Activated T-helper 1 cell treated with anti-CD3 and anti-CD28 coated beads, Interleukin-2, amount 50 U/mL, for 16 hours (primary cell): ENCODE results near the gene TMEM222.

Experiments used
- DNase-seq, 2 donors: peaks; one replicate each; pipeline ENCODE4 v3.0.0-alpha.2; 2020; ENCODE audit warnings: low read depth in 1 of 2, low spot score in 1 of 2

TMEM222 gene

DNA sequence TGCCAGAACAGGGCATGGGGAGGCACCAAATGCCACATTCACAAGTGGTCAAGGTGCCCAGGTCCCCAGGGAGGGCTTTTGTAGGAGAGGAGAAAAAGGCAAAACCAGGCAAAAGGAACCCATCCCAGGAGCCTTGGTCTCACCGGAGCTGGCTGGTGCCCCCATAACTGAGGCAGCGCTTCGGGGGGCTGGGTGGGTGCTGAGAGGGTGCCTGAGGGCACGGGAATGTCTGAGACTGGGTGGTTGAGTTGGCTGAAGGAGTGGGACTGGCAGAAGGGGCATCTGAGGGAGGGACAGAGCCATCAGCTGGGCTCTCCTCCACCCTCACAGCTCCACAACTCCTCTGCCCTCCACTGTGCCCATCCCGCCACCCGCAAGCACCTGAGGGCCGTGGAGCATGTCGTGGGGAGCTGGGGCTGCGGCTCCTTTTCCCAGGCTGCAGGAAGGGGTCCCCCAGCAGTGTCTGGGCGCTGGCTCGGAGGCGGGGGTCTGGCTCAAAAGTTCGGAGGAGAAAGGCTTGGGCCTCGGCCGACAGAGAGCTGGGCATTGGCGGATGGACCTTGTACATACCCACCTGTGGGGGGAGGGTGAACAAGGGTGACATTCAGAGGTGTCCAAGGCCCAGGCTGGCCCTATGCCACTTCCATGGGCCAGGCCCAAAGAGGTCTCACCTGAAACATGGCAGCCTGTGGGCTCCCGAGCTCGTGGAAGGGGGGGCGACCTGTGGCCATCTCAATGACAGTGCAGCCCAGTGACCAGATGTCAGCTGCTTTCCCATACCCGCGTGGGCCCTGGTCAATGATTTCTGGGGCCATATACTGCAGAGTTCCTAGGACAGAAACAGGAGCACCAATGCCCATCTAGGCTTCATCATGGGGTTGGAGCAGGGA lies 36.3 kb downstream of the TMEM222 start:
- no peak for DNase-seq

DNA sequence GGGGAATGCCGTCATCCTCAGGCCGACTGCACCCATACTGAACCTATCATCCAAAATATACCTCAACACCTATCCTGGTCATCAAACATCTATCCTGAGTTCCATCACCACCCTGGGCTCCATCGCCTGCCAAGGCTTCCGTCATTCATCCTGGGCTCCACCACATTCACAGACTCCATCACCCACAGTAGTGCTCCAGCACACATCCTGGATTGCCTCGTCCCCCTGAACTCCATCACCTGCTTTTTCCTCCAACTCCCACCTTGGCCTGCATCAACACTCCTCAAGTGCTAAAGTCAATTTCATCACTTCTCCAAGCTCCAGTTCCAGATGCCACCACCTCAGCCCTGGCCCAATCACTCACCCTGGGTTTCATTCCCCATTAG lies 37.0 kb downstream of the TMEM222 start:
- no peak for DNase-seq

- no peak for DNase-seq
These were observed 37.8 kb downstream of the TMEM222 start for GRCh38 chr1:27359822-27360158.

DNA sequence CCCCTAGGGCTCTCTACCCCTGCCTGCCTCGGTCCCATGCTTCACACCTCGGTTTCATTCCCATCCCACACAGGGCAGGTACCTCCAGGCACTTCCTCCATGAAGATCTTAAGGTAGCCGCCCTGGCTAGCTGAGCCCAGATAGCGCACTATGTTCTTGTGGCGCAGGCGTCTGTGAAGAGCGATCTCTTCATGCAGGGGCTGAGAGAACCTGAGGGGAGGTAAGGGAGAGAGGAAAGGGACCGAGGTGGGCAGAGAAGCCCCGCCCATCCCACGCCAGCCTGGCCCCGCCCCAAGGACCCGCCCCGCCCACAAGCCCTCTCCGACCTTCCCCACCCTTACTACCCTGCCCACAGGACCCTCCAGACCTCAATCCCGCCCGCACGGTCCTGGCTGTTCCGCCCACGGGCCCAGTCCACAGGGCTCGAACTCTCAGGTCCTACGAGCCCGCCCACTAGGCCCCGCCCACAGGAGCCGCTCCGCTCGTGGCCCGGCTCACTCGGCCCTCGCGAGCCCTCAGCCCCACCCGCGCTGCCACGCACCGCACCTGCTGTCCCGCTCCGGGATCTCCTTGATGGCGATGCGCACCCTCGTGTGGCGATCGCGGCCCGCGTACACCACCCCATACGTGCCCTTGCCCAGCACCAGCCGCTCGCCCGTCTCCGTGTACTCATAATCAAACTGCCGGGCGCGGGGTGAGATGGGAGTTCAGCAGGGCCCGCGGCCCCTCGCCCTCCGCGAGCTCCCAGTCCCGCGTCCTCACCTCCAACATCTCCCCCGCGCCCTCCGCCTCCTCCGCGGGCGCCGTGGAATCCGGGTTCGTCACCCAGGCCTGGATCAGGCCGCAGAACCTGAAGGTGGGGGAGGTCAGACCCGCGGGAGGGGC lies 38.4 kb downstream of the TMEM222 start:
- peak; percentile 13 to 26 for DNase-seq

GRCh38 chr1:27361044-27361402 lies 39.1 kb downstream of the TMEM222 start:
- DNase-seq: no peak

DNA sequence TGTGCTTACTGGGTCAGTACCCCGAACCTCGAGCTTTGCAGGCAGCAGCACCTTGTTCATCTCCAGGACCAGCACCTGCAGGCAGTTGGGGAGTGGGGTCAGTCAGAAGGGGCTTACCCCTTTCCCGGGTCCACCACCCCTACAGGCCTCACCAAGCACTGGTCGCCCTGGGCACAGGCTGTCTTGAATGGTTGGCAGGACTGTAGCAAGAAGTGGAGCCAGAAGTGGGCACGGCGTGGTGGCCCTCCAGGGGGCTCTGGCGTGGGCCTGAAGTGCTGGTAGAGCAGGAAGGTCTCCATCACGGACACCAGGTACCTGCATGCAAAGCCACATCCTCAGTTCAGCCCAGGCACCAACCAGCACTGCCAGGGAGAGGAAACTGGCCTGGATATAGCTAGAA lies 39.6 kb downstream of the TMEM222 start:
- no peak for DNase-seq

- DNase-seq: no peak
These were observed 42.1 kb downstream of the TMEM222 start for GRCh38 chr1:27363766-27364695.

- DNase-seq: no peak
These were observed 42.9 kb downstream of the TMEM222 start for GRCh38 chr1:27364696-27365371.

- peak; percentile 62 to 71 for DNase-seq
These were observed 43.6 kb downstream of the TMEM222 start for GRCh38 chr1:27365372-27366112.

DNA sequence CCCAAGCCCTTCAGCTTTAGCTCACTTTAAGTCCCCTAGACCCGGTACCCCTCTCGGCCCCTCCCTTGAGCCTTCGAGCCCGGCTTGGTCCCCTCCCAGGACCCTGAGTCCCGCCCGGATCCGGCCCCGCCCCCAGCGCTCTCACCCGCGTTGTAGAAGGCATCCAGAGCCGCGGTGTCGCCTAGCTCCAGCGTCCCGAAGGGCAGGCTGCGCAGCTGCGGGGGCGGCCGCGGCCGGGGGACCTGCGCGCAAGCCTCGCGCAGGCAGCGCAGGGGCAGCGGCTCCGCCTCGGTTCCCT lies 44.1 kb downstream of the TMEM222 start:
- DNase-seq: peak; percentile 44 to 48

DNA sequence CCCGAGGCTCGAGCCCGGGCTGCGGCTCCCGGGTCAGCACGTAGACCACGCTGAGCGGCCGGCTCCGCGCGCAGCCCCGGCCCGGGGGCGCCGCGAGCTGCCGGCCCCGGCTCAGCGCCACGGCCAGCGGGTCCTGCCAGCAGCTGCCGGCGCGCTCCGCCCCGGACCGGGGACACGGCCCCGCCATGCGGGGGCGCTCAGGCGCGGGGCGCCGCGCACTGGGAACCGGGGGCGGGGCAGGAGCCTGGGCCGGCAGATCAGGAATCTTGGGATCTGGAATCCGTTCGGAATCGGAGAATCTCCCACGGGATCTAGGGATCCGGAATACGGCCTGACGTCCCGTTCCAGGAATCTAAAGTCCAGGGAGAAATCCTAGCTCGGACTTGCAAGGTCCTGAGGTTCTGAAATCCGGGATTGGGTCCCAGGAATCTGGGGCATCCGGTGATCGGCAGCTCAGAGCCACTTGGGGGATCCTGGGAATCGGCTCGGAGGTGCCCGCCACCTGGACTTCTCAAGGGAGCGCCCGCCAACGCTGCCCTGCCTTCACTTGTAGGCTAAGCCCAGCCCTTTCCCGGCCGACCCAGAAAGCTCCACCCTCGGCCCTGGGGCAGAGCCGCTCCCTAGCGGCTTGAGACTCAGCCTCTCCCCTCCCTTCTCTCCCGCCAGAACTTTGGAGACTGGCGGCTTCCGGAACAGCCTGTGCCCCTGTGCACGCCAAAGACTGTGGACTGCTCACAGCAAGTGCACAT lies 44.6 kb downstream of the TMEM222 start, which contains the start of gene MAP3K6:
Gene MAP3K6 (minus strand): TSS at position 551 of the 749 bp plus-strand sequence. CDS start 364 bp downstream, at position 187.
- DNase-seq: no peak

DNA sequence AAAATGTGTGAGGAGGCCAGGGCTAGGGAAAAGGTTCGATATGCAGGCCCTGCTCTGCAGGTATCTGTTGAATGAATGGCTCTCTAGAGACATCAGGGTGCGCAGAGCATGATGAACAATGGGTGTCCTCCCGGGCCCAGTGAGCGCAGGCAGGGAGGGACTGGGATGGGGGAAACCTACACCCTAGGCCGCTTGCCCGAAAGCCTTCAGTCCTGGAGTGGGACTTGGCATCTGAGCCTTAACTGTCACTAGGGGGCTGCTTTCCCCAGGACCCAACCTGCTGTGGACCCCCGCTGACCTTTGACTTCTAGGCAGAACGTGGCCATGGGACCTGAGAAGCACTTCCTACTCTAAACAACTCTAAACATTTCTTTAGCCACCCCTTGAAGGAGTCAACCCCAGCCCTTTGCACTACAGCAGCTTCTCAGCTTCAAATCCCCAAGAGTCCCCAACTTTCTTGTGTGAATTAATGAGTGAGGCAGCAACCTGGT lies 45.2 kb downstream of the TMEM222 start:
- DNase-seq: no peak

DNA sequence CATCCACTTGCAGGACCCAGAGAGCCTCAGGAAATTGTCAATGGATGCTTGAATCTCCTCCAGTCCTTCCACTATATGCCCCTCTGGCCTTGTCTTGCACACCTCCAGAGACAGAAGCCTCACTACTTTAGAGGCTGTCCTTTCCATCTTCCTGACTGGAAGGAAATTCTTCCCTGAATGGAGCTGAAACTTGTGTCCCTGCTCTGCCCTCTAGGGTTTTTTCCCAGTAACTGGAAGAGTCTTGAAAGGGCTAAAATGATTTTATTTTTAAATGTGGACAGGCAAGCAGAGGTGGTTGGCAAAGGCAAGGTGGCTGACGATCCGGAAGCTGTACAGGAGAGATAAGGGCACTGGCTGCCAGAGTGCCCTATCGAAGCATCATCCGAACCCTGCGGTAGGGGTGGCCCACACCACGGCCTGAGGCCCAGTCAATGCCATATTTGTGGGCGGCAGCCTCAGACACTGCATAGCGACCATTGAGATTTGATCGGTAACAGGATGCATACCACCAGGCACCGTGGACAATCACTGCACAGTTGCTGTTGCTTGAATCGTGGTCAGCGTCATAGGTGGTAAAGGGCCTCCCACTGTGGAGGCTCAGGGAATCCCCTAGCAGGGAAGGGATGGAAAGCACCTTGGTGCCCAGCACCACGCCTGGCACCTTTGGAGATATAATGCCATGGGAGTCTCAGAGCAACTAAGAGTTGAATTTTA lies 47.1 kb downstream of the TMEM222 start:
- no peak for DNase-seq

GRCh38 chr1:27372022-27372807 lies 50.3 kb downstream of the TMEM222 start:
- no peak for DNase-seq

- DNase-seq: no peak
These were observed 51.1 kb downstream of the TMEM222 start for GRCh38 chr1:27372808-27373690.

GRCh38 chr1:27374362-27375086 lies 52.6 kb downstream of the TMEM222 start, which contains the start of gene FCN3:
TSS of gene FCN3 (minus strand) at chr1:27374824. CDS start at chr1:27374818, 6 bp downstream.
- DNase-seq: no peak
